GM23338 (cell line): ENCODE results near the gene GPRASP3.

Source experiments
- CTCF ChIP-seq, 2 experiments: fragments of 200-600 bp in 1 of 2; sonication (generic) in 1 of 2; conservative IDR thresholded peaks; 2 replicates each; pipeline versions ENCODE4 v1.5.1 to v1.6.1; 2016 to 2017; ENCODE audit warnings: antibody characterized with exemption in 2 of 2, low read depth in 2 of 2, mild to moderate bottlenecking in 2 of 2, moderate library complexity in 1 of 2
- EZH2 ChIP-seq: fragments of 200-600 bp; sonication (generic); IDR thresholded peaks from one replicate; pipeline ENCODE4 v1.8.0; 2017; ENCODE audit warnings: antibody characterized with exemption, mild to moderate bottlenecking, low read depth; ENCODE audit not compliant: unreplicated experiment
- POLR2AphosphoS5 ChIP-seq: IDR thresholded peaks from 2 replicates; pipeline ENCODE4 v1.6.1; 2016; ENCODE audit warnings: antibody characterized with exemption, low read depth
- REST ChIP-seq: IDR thresholded peaks from one replicate; pipeline ENCODE4 v1.6.1; 2018; ENCODE audit warnings: antibody characterized with exemption; ENCODE audit not compliant: unreplicated experiment

GRCh38 chrX:102728646-102729045 lies 8.1 kb downstream of the GPRASP3 start:
- no peak for TF ChIP-seq REST
- TF ChIP-seq CTCF (conservative IDR thresholded peaks at IDR 0.05; ENCODE audit: low read depth in 2 of 2): no peak
- TF ChIP-seq EZH2: no peak
- TF ChIP-seq POLR2AphosphoS5: no peak
